GM12878 (cell line): ENCODE measurements around the gene GRXCR2. TPM values are rescaled to one million over a fixed set of nuclear protein-coding genes. Genes with fewer than 3 reads are reported as not detected.

Experiments used
- ATAC-seq: fragments of 200-7000 bp; cut with Tn5 transposase; 3 replicates; pipeline ENCODE4 v1.9.1; 2020; ENCODE audit warnings: mild to moderate bottlenecking, moderate library complexity
- BruUV-seq: library from RNA; stranded (reverse); fragments of 400-500 nt; replicated peaks from 2 replicates; lab custom pipeline; 2021; lab: Mats Ljungman, UMichigan
- CTCF ChIA-PET: fragments of 300-600 bp; sonication (Branson Sonifier 250); formaldehyde crosslinking; extraction: SDS; loops from one replicate; lab custom pipeline; 2021; ENCODE audit warnings: inconsistent platforms; lab: Yijun Ruan, JAX
- POLR2A ChIA-PET: fragments of 350-600 bp; formaldehyde crosslinking; extraction: SDS; loops from one replicate; lab custom pipeline; 2021; ENCODE audit warnings: inconsistent platforms; lab: Charles Lee
- RAD21 ChIA-PET: fragments of 300-600 bp; sonication (Branson Sonifier 250); formaldehyde crosslinking; loops from one replicate; lab custom pipeline; 2023; ENCODE audit warnings: antibody characterized with exemption; ENCODE audit not compliant: unreplicated experiment; lab: Charles Lee
- SMC1A ChIA-PET: fragments of 300-600 bp; sonication (Branson Sonifier 250); formaldehyde crosslinking; loops from one replicate; lab custom pipeline; 2023; ENCODE audit not compliant: unreplicated experiment, uncharacterized antibody; lab: Charles Lee
- DNase-seq: peaks from one replicate; pipeline ENCODE4 v3.0.0-alpha.2; 2011; ENCODE audit warnings: low read depth, low spot score
- FAIRE-seq: peaks from 3 replicates; lab custom pipeline; 2011; peaks lifted over from hg19 to GRCh38; lab: Jason Lieb, UNC
- H2AFZ ChIP-seq: 2 replicates; pipeline ENCODE4 v1.6.0; 2011; ENCODE audit warnings: low read depth, low read length, control low read depth; ENCODE audit not compliant: control insufficient read depth
- H3K27ac ChIP-seq: 2 replicates; pipeline ENCODE4 v1.5.1; 2011; ENCODE audit warnings: control low read depth; ENCODE audit not compliant: control insufficient read depth, insufficient read depth
- H3K27me3 ChIP-seq, 2 experiments: replicated peaks in 1 of 2; 2 replicates each; pipeline versions ENCODE4 v1.6.0 to v1.6.1; 2011; ENCODE audit warnings: low read length in 1 of 2; ENCODE audit not compliant: control insufficient read depth in 2 of 2, insufficient read depth in 2 of 2
- H3K36me3 ChIP-seq, 2 experiments: 2 replicates each; pipeline ENCODE4 v1.5.1; 2011; ENCODE audit warnings: low read length in 1 of 2; ENCODE audit not compliant: control insufficient read depth in 2 of 2, insufficient read depth in 2 of 2
- H3K4me1 ChIP-seq: 2 replicates; pipeline ENCODE4 v1.6.1; 2011; ENCODE audit warnings: mild to moderate bottlenecking, low read length, moderate library complexity, mixed read lengths; ENCODE audit not compliant: control insufficient read depth, insufficient read depth
- H3K4me2 ChIP-seq: 2 replicates; pipeline ENCODE4 v1.6.0; 2011; ENCODE audit warnings: control low read depth; ENCODE audit not compliant: control insufficient read depth, insufficient read depth
- H3K4me3 ChIP-seq: fragments of 200-600 bp; sonication (generic); 2 replicates; pipeline ENCODE4 v1.5.1; 2016
- H3K79me2 ChIP-seq: 2 replicates; pipeline ENCODE4 v1.6.0; 2011; ENCODE audit warnings: low read length; ENCODE audit not compliant: control insufficient read depth, insufficient read depth
- H3K9ac ChIP-seq: 2 replicates; pipeline ENCODE4 v1.8.0; 2011; ENCODE audit warnings: low read length, control low read depth, mixed read lengths; ENCODE audit not compliant: control insufficient read depth, insufficient read depth
- H3K9me3 ChIP-seq: replicated peaks from 3 replicates; pipeline ENCODE4 v1.5.1; 2011; ENCODE audit warnings: mild to moderate bottlenecking, low read length; ENCODE audit not compliant: control insufficient read depth, insufficient read depth
- H4K20me1 ChIP-seq: 2 replicates; pipeline ENCODE4 v1.6.0; 2011; ENCODE audit not compliant: control insufficient read depth, insufficient read depth
- BRCA1 ChIP-seq: IDR thresholded peaks from 2 replicates; pipeline ENCODE4 v1.6.1; 2011; ENCODE audit warnings: low read depth, low read length, improper control_type of control experiment
- CTCF ChIP-seq, 3 experiments: IDR thresholded peaks in 2 of 3; conservative IDR thresholded peaks in 1 of 3; 2 replicates each; pipeline ENCODE4 v1.5.1; 2011; ENCODE audit warnings: low read depth in 3 of 3, low read length in 3 of 3, mild to moderate bottlenecking in 3 of 3, control low read depth in 2 of 3, moderate library complexity in 2 of 3, inconsistent platforms in 1 of 3, mixed read lengths in 1 of 3; ENCODE audit not compliant: control insufficient read depth in 2 of 3, insufficient read depth in 1 of 3; ENCODE audit errors: extremely low read depth in 1 of 3
- FOS ChIP-seq: IDR thresholded peaks from 3 replicates; pipeline ENCODE4 v1.6.1; 2011; ENCODE audit warnings: borderline replicate concordance; ENCODE audit not compliant: insufficient read length; ENCODE audit errors: extremely low read depth
- MEF2A ChIP-seq: IDR thresholded peaks from 2 replicates; pipeline ENCODE4 v1.6.1; 2011; ENCODE audit warnings: low read depth, mild to moderate bottlenecking, low read length, moderate library complexity; ENCODE audit not compliant: insufficient read depth
- MYB ChIP-seq: fragments of 150-350 bp; IDR thresholded peaks from 2 replicates; pipeline ENCODE4 v1.6.1; 2014; ENCODE audit warnings: mild to moderate bottlenecking, low read depth, low read length, borderline replicate concordance
- NR2C2 ChIP-seq: IDR thresholded peaks from 2 replicates; pipeline ENCODE4 v1.6.1; 2011; ENCODE audit warnings: borderline replicate concordance, low read depth; ENCODE audit not compliant: control insufficient read depth, insufficient read length
- NRF1 ChIP-seq: conservative IDR thresholded peaks from 2 replicates; pipeline ENCODE4 v1.6.1; 2011; ENCODE audit warnings: mild to moderate bottlenecking, low read depth, low read length, improper control_type of control experiment
- PAX5 ChIP-seq: IDR thresholded peaks from 2 replicates; pipeline ENCODE4 v1.6.1; 2011; ENCODE audit warnings: low read depth, low read length, borderline replicate concordance
- PML ChIP-seq: IDR thresholded peaks from 2 replicates; pipeline ENCODE4 v1.6.1; 2012; ENCODE audit warnings: low read length, inconsistent platforms
- RFX5 ChIP-seq: IDR thresholded peaks from 2 replicates; pipeline ENCODE4 v1.6.1; 2011; ENCODE audit warnings: low read depth, low read length, improper control_type of control experiment
- TCF12 ChIP-seq: IDR thresholded peaks from 2 replicates; pipeline ENCODE4 v1.6.1; 2011; ENCODE audit warnings: low read depth, mild to moderate bottlenecking, low read length
- TCF3 ChIP-seq: IDR thresholded peaks from 2 replicates; pipeline ENCODE4 v1.6.1; 2012; ENCODE audit warnings: low read depth, mild to moderate bottlenecking, low read length, borderline replicate concordance; ENCODE audit not compliant: insufficient read depth
- ZNF687 ChIP-seq: fragments of 450-650 bp; IDR thresholded peaks from 2 replicates; pipeline ENCODE4 v1.6.1; 2017; ENCODE audit warnings: mild to moderate bottlenecking, moderate library complexity
- ZSCAN29 ChIP-seq: fragments of 450-650 bp; IDR thresholded peaks from 2 replicates; pipeline ENCODE4 v1.6.1; 2017; ENCODE audit warnings: mild to moderate bottlenecking, moderate library complexity
- WGBS: methylation state at CpG from one replicate; pipeline ENCODE4 v1.1.6; 2016; ENCODE audit warnings: low lambda C conversion rate; ENCODE audit not compliant: insufficient replicate concordance, insufficient coverage; ENCODE audit errors: missing lambda C conversion rate; 5-methylcytosine and 5-hydroxymethylcytosine counted together
- in situ Hi-C: fragments of 300-500 bp; cut with MboI; formaldehyde crosslinking; loops from 9 replicates; pipeline ENCODE4 v1.14.3; 2018; ENCODE audit warnings: mixed read lengths
- intact Hi-C: fragments of 100-400 bp; cut with micrococcal nuclease; formaldehyde crosslinking; loops from one replicate; pipeline ENCODE4 v1.14.2; 2022; ENCODE audit not compliant: unreplicated experiment
- polyA plus RNA-seq, 11 experiments: library from polyadenylated mRNA; depleted of rRNA in 4 of 11; unstranded in 6 of 11; stranded (reverse) in 5 of 11; fragments of >200 nt; fragmentation: Nextera tagmentation in 4 of 11; fragmentation: Illumina TruSeq in 1 of 11; extraction: Ambion mirVana in 4 of 11; extraction: Trizol in 1 of 11; gene quantifications; 1 replicate in 1 of 11; 2 replicates in 10 of 11; pipeline versions ENCODE4 v1.2.1 to v1.2.3, GENCODE V29; 2011 to 2016; ENCODE audit warnings: inconsistent platforms in 2 of 11, missing spikeins in 2 of 11, low read depth in 1 of 11
- total RNA-seq, 4 experiments: library from RNA; depleted of rRNA in 3 of 4; stranded (reverse); fragments of >200 nt in 3 of 4; fragmentation: Illumina TruSeq in 1 of 4; extraction: Trizol in 1 of 4; gene quantifications; 2 replicates each; pipeline versions ENCODE4 v1.2.1 to v1.2.3, GENCODE V29; 2013 to 2021
- TF ChIP-seq, protein P1 (sequence below): IDR thresholded peaks from 2 replicates; pipeline ENCODE4 v1.6.1; 2011; ENCODE audit warnings: borderline replicate concordance, low read depth, mild to moderate bottlenecking, moderate library complexity, mixed read lengths, low read length; ENCODE audit not compliant: insufficient read depth; ENCODE audit errors: extremely low read length

GRXCR2 gene
- total and polyA plus RNA-seq, 10 of the 15 experiments (the other 5 are each of a cell fraction or from before 2014, with no cell fraction given), result not detected

DNA sequence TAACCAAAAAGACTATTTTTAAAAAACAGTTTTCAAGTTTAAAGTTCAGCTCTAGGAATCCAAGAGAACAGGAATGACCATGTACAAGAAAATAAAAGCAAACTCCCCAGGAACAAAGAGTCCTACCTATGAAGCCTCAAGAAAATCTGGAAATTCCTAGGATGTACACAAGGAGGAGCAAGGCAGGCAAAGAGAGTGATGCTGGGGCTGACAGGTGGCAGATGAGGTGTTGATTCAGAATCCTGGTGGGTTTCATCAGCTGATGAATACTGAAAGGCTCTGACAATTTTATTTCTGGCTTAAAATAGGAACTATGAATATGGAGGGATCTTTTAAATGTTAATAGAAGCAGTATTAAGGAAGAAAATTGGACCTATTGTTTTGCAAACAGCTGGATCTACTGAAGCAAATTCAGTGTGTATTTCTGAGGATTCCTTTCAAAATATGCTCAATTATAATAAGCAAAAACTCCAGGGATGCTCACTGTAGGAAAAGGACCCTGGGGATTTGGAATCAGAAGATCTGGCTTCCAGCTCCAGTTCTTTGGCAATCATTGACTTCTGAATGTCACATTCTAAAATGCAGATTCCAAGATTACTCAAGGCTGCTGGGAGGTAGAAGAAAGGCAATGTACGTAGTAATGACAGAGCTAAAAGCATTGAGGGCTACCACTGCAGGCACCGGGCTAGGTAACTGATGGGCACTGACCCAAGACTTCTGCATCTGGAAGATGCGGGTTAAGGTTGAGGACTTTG is 35.6 kb upstream of the GRXCR2 start:
- 31% methylated on average over 3 of the region's 3 CpGs for WGBS
- Histone ChIP-seq H2AFZ (no peak overlapping the region), H3K79me2 (no peaks in the 10 kb centered on the region), H4K20me1 (no peaks in the 10 kb centered on the region), H3K36me3 (no peaks in the 10 kb centered on the region), H3K9me3 (no peaks in the 10 kb centered on the region), H3K4me1 (no peaks in the 10 kb centered on the region), H3K4me3 (no peak overlapping the region), H3K27me3 (peaks cover 0 to 2% of the 10 kb centered on the region in 2 experiments; a peak in 2 of 4 replicates), H3K27ac (no peak overlapping the region), H3K4me2 (no peak overlapping the region), H3K9ac (no peak overlapping the region)
- RAD21 ChIA-PET, result no interaction called here
- BruUV-seq, result no TSS peak
- POLR2A ChIA-PET, result no interaction called here
- no peak for TF ChIP-seq NRF1
- no peak for TF ChIP-seq MYB
- TF ChIP-seq ZNF687, result no peak
- no peak for TF ChIP-seq ZSCAN29
- no peak for TF ChIP-seq RFX5
- TF ChIP-seq, protein P1, sequence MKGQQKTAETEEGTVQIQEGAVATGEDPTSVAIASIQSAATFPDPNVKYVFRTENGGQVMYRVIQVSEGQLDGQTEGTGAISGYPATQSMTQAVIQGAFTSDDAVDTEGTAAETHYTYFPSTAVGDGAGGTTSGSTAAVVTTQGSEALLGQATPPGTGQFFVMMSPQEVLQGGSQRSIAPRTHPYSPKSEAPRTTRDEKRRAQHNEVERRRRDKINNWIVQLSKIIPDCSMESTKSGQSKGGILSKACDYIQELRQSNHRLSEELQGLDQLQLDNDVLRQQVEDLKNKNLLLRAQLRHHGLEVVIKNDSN, result no peak
- no peak for TF ChIP-seq FOS
- no peak for TF ChIP-seq PAX5
- no peak for TF ChIP-seq CTCF (IDR thresholded peaks at IDR 0.05 in 2 of 3, conservative IDR thresholded peaks at IDR 0.05 in 1 of 3; ENCODE audit: control insufficient read depth in 2 of 3, extremely low read depth in 1 of 3, insufficient read depth in 1 of 3, low read depth in 3 of 3, low read length in 3 of 3)
- TF ChIP-seq TCF12, result no peak
- no peak for TF ChIP-seq MEF2A
- no peak for TF ChIP-seq PML
- TF ChIP-seq BRCA1, result no peak
- no peak for TF ChIP-seq NR2C2
- TF ChIP-seq TCF3, result no peak
- FAIRE-seq (no peak), DNase-seq (no peak), ATAC-seq (no peak)
- CTCF ChIA-PET, result interaction anchor here (1.6 kb wide), 1 partner anchor 19 kb away, joined by 3 read pairs; no protein-coding TSS in a partner anchor
- SMC1A ChIA-PET, result no interaction called here
- intact Hi-C loops, result no loop called here
- in situ Hi-C loops, result no loop called here
